DND-41 (cell line): ENCODE results near the gene NBEA.

Experiments
- CTCF ChIP-seq: IDR thresholded peaks from 2 replicates; pipeline ENCODE4 v1.5.1; 2012; ENCODE audit warnings: borderline replicate concordance, low read length, moderate library complexity, mild to moderate bottlenecking; ENCODE audit not compliant: poor library complexity, severe bottlenecking; ENCODE audit errors: extremely low read depth
- EZH2 ChIP-seq: IDR thresholded peaks from 3 replicates; pipeline ENCODE4 v1.6.1; 2012; ENCODE audit warnings: borderline replicate concordance, low read depth, mild to moderate bottlenecking, moderate library complexity, low read length, inconsistent platforms; ENCODE audit not compliant: severe bottlenecking

- TF ChIP-seq CTCF (no peak), EZH2 (no peak)
Measured at GRCh38 chr13:35720290-35720689, 778.2 kb downstream of the NBEA start.
